UCSD-AML1 (cell line): ENCODE data around the gene ZFP92.
A peak's percentile ranks its signal among the peaks of the same experiment; 100 is the strongest.
"Not testable (repeated sequence)": the region's sequence is repeated elsewhere in the genome, so short reads cannot be mapped to it uniquely, and the experiment has no call there.

ENCODE experiments used
- DNase-seq: peaks from one replicate; lab custom pipeline; 2025; ENCODE audit not compliant: unreplicated experiment; lab: John Stamatoyannopoulos, UW

ZFP92 gene

DNA sequence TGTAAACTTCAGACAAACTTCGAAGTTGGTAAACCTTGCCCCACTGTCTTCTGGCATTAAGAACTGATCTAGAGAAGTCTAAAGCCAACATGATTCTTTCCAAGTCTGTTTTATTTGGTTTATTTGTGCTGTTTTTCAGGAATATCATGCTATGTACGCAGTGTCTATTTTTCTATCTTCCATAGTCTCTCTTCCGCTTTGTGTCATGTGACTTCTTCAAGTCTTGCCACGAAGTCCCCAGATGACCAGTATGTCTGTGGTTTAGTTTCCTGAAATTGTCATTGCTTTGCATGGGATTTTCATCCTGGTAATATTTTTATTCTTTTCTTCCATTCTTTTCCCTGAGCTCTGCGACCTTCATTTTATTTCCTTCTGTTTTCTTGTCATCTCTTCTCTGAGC lies 25.2 kb upstream of the ZFP92 start:
- DNase-seq: no peak

DNA sequence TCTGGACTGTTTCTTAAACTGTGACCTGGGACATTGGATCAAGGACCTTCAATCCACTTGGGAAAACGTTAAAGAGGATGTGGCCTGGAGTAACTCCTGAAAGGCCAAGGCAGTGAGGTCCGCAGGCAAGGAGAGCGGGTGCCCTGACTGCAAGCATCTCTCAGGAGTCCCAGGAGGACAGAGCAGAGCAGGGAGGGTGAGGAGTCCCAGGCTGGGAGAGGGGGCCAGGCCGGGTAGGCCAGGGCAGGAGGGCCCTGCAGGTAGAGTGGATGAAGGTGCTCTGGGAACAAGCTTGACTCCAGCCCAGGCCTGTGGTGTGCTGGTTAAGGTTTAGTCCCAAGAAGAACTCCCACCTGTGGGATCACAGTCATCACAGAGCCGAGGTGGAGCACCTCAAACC lies 23.9 kb upstream of the ZFP92 start:
- DNase-seq: no peak

DNA sequence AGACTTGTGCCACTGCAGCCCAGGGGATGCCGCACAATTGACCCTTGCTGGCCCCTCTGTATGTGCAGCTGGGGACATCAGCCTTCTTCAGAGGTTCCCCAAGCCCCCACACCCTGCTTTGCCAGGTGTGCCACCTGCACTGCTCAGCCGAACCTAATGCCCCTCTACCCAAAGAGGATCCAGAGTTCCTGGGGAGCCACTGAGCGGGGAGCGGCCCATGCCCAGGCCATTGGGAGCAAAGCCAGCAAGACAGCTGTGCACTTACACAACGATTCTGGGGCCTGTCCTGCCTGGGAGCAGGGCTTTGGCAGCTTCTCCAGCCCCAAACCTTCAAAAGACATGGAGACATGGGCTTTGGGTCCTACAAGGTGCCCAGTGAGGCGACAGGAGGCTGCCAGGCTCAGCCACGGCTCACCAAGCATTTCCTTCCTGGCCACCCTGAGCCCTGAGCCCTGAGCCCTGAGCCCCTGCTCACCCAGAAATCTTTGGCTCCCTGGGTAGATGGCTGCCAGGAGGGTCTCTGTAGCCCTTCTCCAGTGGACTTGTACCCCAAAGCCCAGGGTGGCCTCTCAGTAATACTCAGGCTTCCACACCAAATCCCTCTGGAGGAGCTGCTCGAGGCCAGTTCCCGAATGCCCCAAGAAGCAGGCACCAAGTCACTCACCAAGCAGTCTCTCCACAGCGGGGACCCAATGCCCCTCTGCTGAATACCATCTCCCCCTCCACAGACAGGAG lies 23.1 kb upstream of the ZFP92 start:
- DNase-seq: no peak

DNA sequence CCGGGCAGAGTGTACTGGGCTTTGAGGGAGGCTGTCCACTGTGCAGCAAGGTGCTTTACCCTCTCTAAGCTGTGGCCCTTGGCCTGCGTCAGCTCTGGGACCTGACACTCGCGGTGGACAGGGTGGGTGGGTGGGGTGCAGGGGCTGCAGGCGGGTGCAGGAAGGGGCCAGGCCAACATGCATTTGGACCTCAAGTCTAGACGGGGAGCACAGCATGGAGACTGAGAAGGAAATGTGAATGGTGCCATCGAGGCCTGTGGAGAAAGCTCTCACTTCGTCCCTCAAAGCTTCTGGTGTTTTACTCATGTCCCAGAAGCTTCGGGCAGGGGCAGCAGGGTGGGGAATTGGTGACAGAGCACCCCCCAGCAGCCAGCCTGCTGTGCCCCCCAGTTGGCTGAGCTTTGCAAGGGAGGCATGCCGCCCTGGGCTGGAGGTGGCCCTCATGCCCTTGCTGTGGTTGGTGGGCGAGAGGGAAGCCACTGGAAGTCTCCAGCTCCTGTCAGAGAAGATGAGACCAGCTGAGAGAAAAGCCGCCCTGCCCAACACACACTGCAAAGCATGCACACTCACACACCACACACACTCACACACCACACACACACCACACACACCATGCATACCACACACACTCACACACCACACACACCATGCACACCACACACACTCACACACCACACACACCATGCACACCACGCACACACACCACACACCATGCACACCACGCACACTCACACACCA lies 22.4 kb upstream of the ZFP92 start:
- no peak for DNase-seq

- DNase-seq: not testable (repeated sequence)
Measured at GRCh38 chrX:153389460-153389768, 21.9 kb upstream of the ZFP92 start.

DNA sequence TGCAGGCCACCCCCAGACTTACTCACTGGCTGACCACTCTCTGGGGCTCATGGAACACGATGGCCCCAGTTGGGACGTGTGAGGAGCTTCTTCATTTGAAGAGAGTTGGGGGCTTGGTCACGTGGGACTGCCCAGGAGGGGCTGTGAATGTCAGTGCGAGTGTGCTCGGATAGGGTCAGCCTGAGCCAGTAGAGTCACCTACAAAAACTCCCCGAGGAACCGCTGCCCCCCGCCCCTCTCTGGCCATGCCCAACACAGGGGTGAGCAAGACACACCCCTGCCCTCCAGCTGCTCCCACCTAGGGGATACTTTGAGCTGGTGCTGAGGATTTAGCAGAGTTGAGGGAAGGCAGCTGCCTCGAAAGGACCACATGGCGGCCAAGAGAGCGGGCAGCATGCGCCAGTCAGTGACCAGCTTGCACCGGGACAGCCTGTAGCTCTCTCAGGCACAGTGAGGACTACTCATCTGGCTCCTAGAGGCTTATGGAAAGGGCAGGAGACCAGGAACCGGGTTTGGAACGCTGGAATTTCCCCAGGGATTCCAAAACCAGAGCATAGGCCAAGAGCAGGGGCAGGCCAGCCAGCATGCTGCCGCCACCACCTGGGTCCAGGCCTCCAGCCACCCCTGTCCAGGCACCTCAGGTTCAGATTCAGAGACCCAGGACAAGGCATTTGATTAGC lies 18.5 kb upstream of the ZFP92 start:
- no peak for DNase-seq

GRCh38 chrX:153394612-153395011 lies 16.7 kb upstream of the ZFP92 start:
- DNase-seq: no peak

DNA sequence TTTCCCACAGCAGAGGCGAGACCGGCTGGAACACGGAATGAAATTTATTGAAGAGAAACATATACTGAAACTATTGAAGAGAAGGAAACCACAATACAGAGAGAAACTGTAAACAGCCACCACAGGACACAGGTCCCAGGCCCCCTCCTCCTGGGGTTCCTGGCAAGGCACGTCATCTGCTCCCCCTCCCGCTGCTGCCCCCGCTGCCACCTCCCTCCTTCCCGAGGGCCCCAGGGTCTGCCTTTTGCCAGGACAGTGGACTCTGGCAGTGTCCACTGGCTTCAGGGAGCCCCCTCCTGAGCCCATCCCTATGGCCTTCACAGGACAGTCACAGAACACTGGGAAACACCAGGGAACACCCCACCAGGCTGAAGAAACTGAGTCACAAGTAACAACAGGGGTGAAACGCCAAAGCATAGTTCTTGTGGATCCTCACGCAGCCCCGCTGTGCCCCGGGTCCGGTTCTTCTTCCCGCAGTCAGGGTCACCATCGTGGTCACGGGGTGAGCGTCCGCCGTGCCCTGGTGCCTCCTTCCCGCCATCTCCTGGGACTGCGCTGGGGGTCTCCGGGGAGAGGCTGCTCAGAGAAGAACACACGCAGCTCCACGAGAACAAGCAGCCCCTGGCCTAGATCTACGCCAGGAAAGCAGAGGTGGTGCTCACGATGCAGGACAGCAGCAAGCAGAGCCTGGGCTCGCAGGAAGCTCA lies 15.5 kb upstream of the ZFP92 start:
- no peak for DNase-seq

GRCh38 chrX:153396320-153397195 lies 14.7 kb upstream of the ZFP92 start:
- DNase-seq: no peak

DNA sequence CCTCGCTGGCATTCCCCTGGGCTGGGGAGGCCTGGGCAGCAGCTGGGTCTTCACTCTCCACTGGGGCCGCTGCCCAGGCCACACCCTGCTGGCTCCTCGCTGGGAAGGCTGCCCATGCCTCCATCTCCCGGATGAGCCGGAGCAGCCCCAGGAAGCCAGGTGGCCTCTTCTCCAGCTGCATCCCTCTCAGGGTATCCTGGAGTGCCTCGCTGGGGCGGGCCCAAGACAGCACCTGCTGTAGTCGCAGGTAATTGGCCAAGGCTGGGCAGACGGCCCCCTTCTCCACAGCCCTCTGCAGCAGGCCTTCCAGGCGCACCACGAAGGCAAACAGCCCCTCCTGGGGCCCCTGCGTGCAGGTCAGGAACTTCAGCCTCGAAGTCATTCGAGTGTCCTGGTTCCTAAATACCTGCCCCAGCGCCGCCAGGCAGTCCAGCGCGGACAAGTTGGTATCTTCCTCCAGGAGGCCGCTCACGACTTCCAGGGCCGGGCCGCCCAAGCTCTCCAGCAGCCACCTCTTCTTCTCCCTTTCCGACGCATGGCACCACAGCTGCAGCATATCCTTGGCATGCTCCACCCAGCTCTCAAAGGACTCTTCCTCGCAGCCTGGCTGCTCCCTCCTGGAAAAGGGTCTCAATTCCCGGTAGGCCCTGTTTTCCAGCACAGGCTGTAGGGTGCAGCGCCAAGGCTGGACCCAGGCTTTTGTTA lies 13.9 kb upstream of the ZFP92 start:
- no peak for DNase-seq

GRCh38 chrX:153398275-153398960 lies 12.9 kb upstream of the ZFP92 start:
- DNase-seq: no peak

DNA sequence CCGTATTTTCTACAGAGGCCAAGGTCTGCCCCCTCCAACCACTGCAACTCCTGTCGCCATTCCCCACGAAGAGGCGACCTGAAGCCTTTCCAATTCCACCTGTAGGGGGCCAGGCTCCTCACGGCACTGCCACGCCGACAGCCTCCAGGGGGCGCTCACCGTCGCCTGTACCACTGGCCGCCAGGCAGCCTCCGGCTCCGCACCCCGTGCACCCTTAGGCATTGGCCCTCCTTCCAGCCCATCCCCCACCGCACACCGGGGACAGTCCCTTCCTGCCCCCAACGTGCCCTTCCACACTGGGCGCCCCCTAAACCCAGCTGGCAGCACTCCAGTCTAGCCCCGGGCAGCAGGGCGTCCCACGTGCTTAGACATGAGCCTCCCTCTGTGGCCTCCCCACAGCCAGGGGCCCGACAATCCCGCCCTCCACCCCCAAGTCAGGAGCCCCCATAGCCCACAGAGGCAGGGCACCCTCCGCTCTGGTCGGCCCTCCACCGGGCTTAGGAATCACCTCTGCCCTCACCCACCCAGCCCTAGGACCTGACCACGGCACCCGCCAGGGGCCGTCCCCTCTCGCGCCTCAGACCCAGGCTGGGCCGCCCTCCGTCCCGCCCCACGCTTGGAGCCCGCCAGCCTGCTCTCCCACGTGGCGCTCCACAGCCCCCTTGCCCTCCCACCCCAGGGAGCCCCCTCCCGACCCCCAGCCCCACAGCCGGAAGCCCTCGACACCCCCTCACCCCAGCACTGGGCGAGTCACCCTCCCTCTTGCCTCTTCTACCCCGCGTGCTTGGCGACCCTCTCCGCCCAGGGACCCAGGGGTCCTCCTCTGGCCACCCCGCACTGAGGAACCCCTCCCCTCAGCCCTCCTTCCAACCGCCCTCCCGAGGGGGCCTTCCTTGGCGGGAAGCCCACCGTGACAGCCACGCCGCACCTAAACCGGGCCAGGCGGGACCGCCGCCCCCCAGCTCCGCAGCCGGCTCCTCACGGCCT lies 10.8 kb upstream of the ZFP92 start:
- DNase-seq: peak; percentile 66

DNA sequence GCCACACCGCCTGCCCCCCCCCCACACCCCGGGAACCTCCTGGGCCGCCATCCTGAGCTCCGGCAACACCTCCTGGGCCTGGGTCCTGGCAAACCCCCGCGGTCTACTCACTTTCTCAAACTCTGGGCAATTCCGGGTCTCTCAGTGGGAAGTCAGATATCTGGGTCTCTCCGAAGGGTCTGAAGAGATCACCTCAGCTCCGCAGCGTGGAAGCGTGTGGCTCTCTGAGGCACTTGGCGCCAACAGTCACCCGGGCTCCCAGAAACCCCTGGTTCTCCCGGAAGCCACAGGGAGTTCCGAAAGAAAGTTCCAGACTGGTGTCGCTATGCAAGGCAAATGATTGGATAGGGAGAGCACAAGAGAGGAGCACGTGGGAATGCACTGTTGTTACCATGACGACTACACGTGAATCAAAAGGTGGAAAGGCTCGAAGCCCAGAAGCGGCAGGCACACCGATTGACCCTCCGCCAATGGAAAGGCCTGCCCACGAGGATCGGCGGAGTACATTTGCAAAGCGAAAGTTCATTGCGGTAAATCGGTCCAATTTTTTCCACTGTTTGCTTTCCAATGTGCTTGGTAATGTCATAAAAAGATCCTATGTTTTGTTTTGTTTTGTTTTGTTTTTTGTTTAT lies 10.0 kb upstream of the ZFP92 start, which contains the start of gene PNMA6E:
PNMA6E (minus strand) TSS at position 218 of the 632 bp plus-strand sequence. CDS start 2,501 bp downstream, outside the sequence.
- DNase-seq: no peak

DNA sequence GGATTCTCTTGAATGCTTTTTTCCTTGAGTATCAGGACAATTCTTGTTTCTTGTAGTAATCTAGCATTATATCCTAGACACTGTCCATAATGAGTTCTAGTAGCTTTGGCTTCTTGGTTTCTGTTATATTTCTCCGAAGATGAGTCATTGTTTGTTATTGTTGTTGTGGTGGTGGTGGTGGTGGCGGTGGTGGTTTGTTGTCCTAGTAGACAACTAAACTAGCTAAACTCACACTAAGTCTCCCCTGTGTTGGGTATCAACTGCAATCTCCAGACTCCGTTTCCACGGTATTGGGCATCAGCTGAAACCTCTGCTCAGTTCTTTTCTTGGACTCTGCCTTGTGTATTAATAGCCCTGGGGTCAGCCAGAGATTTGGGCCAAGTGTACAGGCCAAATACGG lies 6.9 kb upstream of the ZFP92 start:
- not testable (repeated sequence) for DNase-seq

GRCh38 chrX:153405426-153405825 lies 5.8 kb upstream of the ZFP92 start:
- DNase-seq: no peak

GRCh38 chrX:153406011-153406410 lies 5.3 kb upstream of the ZFP92 start:
- no peak for DNase-seq

DNA sequence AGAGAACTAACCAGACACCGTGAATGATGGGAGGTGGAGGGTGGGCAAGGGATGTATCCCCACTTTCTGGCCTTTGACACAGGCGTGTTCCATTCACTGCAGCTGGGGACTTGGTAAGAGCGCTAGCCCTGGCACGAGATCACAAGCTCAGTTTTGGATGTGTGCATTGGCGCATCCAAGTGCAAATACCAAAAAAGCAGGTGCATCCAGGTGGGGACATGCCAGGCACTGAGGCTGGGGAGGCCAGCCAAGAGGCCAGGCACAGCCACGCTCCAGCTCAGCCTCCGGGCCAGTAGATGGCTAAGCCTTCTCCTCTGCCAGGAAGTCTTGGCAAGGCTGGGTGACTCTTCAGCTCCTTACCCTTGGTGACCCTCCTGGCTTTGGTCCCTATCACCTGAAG lies 4.4 kb upstream of the ZFP92 start:
- no peak for DNase-seq

DNA sequence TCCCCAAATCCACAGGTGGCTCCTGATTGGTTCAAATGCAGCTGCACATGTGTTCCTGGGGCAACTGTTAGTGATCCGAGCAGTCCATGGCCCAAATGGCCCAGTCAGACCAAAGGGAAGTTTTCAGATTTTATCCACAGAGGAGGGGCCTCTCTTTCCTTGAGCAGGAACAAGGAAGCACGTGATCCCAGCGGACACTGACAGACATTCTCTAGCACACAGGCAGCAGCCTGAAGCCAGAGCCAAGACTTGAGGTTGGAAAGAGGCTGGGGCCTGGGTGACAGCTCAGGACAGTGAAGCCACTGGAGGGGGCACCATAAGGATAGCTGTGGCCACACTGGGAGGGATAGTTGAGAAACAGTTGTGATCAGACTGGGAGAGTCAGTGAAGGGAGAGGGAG lies 3.5 kb upstream of the ZFP92 start:
- no peak for DNase-seq
